Stimulated activated CD4-positive, alpha-beta T cell treated with anti-CD3 and anti-CD28 coated beads, Interleukin-2, amount 100 ng/mL, for 4 hours (primary cell): ENCODE results near the gene RPL10.

Experiments used
- DNase-seq: peaks from one replicate; pipeline ENCODE4 v3.0.0-alpha.2; 2020; ENCODE audit warnings: low read depth

Gene RPL10

DNA sequence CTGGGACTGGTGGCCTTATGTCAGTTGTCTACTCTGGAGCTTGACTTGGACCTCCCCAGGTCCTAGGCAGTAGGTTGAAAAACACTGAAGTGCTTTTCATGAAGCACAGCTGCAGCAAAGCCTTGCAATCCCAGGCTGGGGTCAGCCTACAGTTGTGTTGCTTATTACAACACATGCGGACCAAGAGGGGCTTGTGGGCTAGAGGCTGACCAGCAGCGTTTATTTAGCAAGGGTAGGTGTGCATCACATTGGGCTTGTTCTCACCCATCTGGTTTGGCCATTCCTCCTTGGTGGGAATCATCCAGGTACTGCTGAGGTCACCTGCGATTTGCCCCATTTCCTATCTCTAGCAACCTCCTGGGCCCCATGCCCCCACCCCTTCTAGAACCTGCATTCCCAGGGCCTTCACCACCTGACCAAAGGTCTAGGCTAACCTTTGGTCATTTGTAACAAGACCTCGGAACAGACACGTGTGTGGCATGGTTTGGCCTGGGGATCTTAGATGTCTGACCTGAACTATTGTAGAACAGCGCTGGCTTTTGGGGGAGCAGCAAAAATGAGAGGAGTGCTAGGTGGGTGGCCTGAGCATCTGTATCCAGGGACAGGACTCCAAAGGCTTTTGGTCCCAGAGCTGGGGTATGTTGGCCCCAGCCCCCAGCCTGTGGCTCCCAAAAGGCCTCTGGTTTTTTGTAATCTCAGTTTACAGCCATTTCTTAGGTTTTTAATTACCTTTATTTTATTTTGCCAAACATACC, 3.0 kb downstream of the RPL10 start:
- DNase-seq = no peak

DNA sequence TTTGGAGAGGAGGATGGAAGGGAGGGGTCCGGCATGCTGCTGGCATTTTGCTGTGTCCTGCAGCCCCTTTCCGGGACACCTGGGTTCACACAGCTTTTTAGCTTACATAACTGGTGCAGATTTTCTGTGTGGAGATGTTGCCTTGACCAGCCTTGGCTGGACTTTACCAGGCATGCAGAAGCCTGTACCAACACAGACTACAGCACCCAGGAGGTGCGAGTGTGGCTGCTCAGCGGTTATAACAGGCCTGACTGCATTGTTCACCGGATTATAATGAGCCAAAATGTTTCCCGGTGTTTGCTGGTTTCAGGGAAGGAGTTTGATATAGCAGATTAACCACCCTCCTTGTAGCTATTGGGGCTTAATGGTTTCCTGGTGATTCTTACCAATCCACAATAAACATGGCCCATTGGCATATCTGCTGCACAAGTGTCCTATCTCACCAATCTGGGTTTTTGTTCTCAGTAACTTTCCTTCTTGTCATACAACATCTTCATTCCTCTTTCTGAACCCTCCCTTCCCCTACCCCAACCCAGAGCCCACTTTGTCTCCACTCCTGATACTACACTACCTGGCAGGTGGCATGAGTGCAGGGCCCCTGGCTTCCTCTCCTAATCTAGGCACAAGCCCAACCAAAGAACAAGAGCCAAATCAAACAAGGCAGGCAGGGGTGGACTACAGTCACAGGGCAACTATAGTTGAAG, 3.9 kb downstream of the RPL10 start:
- DNase-seq = no peak

DNA sequence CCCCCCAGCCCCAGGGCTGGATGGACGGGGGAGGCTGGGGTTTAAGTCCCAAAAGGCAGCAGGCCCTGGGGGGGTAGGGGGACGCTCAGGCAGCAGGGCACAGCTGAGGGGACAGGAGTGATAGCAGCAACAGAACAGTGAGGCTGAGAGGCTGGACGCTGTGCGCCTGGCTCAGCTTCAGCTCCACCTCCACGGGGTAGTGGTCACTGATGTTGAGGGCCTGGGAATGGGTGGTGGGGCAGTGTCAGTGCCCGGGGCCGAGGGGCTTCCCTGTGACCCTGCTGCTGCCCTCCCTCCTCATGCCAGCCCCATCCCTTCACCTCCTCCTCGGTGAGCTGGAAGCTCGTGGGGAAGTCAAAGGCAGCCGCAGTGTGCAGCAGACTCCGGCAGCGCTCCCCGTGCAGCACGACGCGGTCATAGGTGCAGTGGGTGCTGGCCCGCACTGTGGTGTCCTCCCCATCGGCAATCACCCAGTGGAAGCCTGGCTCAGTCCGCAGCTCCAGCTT, 4.5 kb downstream of the RPL10 start:
- DNase-seq = no peak

DNA sequence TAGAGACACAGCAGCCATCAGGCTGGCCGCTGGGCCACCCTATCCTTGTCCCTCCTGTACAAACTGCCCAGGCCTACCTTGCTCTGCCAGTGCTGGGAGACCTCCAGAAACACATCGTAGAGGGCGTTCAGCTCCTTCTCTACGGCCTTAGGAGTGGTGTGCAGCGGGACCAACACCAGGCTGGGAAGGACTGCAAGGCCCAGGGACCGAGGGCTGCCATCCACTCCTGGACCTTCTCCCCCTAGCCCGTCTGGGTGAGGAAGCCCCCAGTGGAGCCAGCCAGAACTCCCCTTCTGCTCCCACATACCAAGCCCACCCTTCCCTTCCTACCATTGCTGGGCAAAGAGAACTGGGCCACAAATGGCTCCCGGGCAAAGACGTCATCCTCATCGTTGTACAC, 5.0 kb downstream of the RPL10 start:
- DNase-seq = no peak

DNA sequence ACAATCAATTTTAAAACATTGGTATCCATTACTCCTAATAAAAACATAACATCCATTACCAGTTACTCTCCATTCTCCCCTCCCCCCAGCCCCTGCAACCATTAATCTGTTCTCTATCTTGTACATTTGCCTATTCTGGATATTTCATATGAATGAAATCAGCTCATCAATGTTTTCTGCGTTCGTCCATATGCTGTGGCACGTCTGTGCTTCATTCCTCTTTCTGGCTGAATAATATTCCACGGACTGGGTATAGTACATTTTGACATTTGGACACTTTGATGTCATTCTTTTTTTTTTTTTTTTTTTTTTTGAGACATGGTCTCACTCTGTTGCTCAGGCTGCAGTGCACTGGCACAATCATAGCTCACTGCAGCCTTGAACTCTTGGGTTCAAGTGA, 5.7 kb downstream of the RPL10 start:
- no peak for DNase-seq

DNA sequence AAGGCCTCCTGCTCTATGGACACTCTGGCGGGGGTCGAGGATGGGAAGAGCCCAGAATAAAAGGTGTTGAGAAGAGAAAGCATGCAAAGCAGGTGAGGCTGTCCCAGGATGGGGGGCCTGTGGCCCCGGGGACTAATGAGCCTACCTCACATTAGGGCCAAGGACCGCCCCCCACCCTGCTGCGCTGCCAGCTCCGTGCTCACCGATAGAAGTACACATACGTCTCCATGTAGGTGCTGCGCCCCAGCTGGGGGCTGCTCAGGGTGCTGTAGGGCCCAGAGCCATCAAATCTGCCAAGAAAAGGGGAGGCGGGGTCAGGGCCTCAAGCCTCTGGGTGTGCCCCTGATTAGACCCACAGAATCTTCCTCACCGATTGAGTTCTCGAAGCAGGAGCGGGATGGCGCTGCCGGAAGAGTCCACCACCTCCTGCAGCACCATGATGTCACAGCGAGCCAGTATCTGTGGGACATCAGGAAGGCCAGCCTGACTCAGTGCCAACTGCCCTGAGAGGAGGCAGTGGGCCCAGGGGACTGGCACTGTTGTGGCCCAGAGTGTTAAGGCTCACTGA, 6.5 kb downstream of the RPL10 start:
- DNase-seq = no peak

DNA sequence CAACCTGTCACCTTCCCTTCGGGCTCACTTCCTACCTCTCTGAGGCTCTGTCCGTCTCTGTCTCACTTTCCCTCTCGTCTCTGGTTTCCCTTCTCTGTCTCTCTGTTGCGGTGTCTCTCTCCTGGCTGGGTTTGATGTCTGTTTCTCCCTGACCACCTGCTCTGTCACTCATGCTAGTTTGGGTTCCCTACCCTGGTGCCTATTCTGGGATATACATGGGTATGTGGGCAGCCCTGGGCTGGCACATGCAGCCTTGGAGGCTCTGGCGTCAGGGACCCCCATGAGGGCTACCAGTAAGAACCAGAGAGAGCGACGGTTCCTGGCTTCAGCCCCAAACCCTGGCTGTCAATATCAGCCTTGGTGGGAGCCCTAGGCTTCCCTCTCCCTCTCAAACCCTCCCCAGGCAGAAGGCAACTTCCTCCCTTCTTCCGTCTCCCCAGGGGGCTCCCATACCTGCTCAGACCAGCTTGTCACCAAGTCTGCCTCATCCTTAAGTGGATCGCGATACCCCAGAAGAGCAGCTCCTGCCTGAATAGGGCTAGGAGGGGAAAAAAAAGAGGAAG, 10.6 kb downstream of the RPL10 start:
- no peak for DNase-seq

DNA sequence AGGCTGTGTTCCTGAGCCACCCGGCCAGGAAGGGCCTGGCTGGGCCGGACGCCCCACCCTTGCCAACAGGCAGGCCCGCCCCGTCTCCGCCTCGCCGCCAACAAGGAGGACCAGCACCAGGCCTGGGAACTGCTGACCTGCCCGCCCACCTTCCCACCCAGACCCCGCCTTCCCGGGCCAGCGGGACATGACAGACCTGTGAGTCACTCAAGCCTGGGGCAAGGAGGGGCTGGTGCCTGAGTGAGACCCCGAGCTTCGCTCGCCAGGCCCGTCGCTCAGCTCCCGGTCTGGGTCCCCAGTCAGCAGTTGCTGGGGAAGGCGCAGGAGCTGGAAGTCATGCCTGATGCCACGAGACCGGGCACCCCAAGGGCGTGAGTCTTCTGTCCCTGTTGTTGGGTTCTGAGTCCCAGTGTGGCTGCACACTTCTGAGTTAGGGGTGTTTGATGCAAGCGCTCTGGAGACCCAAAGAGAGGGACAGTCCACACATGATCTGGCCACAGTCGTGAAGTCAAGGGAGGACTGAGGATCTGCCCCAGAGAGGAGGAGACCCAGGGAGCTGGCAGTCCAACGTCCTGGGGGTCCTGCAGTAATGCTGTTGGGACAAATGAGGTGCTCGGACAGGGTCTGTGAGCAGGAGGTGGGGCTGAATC, 11.2 kb downstream of the RPL10 start, which contains the start of gene DNASE1L1:
TSS of gene DNASE1L1 (minus strand) at position 33 of the 650 bp plus-strand sequence. CDS start 3,686 bp downstream, outside the sequence.
- no peak for DNase-seq

DNA sequence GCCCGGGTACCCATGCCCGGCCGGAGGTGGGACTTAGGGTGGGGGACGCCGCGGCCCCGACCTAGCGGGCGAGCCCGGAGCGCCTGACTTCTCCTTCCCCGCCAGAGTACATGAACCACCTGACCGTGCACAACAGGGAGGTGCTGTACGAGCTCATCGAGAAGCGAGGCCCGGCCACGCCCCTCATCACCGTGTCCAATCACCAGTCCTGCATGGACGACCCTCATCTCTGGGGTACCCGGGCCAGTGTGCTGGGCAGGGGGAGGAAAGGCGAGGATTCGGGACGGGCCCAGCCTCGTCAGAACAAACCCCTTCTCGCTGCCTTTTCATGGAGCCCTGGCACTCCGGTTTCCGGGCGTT, 13.8 kb downstream of the RPL10 start:
- no peak for DNase-seq

DNA sequence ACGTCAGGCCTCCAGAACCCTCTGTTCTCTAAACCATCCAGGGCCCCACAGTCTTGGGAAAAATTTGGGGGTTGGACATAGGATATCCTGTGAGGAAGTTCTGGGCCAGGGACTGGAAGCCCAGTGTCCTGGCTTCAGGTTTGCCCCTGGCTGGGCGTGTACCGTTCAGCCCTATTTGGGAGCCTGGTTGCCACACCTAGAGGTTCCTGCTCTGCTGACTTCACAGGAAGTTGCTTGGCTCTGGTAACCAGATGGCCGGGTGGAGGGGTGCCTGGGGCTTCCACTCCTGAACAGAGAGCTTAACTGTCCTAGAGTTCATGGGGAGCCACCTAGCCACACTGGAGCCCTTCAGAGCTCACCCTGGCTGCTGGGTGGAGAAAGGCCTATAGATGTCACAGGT, 14.3 kb downstream of the RPL10 start:
- DNase-seq = no peak

DNA sequence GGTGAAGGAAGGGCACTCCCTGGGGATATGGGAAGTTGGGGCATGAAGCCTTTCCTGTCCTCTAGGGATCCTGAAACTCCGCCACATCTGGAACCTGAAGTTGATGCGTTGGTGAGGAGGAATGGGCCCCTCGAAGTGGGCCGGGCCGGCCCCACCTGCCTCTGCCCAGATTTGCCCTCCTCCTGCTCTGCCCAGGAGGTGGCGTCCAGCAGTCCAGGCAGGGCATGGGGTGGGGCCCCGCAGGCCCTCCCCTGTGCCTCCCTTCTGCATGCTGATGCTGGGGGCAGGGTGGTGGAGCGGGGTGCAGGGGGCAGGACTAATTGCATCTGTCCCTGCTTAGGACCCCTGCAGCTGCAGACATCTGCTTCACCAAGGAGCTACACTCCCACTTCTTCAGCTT, 15.0 kb downstream of the RPL10 start:
- no peak for DNase-seq

DNA sequence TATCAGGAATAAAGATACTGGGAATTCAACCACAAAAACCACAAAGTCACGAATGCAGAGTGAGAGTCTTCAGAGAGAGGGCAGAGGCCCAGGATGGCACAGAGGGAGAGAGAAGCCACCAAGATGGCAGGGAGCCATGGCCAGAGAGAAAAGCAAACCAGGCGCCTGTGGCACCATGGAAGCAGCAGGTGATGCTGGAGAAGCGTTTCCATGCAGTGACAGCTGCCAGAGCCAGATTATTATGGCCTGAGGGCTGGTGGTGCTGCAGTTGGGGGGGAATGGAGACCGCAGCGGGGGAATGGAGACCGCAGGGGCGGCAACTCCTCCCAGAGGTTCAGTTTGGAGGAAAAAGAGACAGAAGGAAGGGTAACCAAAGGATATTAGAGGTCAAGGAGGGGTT, 19.0 kb downstream of the RPL10 start:
- DNase-seq = no peak

DNA sequence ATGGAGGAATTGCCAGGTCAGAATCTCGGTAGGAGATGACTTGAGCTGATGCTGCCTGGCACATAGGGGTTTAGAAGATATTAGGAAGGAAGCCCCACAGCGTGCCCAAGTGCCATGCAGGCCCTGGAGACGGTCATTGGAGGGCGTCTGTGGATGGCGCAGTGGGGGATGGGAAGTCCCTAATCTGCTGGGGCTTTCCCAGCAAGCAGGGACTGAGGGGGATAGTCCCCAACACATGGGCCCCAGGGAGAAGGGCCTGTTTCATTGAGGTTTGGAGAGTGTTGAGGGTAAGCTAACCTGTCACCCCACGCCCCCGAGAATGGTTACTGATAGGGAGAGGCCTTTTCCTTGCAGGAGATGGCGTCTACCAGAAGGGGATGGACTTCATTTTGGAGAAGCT, 21.0 kb downstream of the RPL10 start:
- no peak for DNase-seq

DNA sequence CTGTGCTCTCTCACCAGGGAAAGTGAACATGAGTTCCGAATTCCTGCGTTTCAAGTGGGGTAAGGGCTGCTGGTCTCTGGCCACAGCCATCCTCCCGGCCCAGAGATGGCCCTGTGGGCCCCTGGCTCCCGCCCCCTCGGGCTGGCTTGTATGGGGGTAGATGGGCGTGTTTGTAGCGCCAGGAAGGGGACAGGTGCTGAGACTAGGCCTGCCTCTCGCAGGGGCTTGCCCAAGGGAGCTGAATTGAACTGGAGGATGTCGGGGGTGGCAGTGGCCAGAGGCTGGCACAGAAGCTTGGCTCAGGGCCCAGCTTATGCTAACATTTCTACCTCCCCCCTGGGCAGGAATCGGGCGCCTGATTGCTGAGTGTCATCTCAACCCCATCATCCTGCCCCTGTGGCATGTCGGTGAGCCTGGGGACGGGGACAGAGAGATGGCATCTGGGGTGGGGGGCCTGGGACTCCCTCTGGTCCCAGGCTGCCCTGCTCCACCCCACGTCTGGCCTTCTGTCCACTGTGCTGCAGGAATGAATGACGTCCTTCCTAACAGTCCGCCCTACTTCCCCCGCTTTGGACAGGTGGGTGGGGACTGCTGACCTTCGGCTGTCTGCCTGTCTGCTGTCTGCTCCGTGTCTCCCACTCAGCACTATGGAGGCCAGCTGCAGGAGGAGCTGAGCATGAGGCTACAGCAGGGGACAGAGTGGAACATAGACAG, 21.7 kb downstream of the RPL10 start:
- DNase-seq = no peak

DNA sequence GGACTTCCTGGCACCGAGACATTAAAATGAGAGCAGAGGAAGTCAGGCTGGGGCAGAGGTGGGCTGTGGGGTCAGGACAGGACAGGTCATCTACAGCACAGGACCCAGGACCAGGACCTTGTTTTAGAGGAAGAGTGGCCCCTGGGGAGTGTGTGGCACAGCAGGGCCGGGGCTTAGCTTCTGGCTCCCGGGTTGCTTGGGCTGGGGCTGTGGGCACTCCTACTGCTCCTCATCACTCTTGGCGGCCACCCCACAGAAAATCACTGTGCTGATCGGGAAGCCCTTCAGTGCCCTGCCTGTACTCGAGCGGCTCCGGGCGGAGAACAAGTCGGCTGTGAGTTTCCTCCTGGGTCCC, 22.2 kb downstream of the RPL10 start:
- no peak for DNase-seq

DNA sequence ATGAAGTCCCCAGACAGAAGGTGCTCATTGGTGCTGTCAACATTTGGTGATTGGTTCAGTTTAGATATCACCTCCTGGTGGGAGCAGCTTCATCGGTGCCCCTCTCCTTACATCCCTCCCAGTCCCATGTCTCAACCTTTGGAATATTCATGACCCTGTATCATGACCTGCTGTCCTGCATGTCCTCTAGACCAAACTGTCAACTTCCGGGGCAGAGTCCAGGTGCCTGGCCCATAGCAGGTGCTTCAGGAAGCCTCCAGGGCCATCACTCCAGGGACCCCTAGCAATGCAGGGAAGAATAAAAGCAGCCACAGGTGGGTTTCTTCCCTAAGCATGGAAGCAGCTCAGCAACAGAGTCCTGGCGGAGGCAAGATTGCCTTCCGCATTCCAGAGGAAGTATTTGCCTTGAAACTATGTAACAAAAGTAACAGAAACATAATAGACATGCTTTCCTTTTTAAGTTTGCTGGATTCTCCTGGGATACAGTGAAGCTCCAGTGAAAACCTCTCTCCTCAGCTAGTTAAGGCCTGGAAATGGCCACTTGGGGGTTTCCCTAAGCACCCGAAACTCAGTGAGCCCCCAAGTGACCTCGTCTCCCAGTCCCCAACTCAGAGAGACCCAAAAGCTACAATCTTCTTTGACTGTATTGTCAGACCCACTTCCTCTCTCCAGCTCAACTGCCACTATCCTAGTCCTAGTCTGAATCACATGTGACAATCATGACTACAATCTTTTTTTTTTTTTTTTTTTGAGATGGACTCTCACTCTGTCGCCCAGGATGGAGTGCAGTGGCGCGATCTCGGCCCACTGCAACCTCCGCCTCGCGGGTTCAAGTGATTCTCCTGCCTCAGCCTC, 29.0 kb downstream of the RPL10 start:
- no peak for DNase-seq

DNA sequence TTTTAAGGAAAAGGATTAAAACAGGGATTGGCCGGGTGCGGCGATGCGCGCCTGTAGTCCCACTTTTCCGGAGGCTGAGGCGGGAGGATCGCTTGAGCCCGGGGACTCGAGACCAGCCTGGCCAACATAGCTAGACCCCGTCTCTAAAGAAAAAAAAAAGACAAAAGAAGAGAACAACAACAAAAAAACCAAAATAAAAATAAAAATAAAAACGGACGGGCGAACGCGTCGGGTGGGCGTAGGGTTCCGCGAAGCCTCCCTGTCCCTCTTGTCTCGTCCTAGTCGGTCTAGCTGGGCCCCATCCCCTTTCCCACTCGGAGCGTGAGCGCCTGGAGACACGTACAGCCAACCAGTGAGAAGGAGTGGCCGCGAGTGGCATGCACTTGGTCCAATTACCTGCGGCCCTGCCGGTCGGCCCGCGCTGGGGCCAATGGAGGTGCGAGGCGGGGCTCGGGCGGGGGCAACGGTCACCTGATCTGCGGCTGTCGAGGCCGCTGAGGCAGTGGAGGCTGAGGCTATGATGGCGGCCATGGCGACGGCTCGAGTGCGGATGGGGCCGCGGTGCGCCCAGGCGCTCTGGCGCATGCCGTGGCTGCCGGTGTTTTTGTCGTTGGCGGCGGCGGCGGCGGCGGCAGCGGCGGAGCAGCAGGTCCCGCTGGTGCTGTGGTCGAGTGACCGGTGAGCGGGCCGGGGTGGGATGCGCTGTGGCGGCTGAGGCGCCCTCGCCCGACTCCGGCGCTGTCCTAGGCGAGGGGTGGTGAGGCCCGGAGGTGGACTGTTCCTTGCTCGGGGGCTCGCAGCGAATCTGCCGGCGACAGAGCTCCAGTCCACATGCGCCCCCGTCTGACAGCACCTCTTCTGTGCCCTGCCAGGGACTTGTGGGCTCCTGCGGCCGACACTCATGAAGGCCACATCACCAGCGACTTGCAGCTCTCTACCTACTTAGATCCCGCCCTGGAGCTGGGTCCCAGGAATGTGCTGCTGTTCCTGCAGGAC, 30.3 kb downstream of the RPL10 start, which contains the start of gene ATP6AP1:
TSS of gene ATP6AP1 (plus strand) at position 502 of the 996 bp plus-strand sequence. CDS start at position 518, 16 bp downstream.
- peak; percentile 82 for DNase-seq

DNA sequence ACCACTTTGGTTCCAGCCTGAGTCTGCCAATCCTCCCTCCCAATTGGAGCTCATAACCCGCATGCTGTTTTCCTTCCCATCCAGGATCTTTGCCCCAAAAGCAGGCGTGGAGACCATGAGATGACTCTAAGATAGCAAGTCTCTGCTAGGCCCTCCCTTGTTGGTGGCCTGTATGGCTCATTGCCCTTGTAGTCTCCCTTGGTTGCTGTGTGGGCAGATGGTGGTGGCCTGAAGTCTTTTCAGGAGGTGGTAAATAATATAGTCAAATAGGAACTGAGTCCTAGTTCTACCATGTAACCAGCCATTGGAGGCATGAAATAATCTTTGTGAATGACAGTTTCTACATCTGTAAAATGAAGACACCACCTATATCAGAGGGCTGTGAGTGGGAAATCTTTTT, 31.5 kb downstream of the RPL10 start:
- DNase-seq = no peak

DNA sequence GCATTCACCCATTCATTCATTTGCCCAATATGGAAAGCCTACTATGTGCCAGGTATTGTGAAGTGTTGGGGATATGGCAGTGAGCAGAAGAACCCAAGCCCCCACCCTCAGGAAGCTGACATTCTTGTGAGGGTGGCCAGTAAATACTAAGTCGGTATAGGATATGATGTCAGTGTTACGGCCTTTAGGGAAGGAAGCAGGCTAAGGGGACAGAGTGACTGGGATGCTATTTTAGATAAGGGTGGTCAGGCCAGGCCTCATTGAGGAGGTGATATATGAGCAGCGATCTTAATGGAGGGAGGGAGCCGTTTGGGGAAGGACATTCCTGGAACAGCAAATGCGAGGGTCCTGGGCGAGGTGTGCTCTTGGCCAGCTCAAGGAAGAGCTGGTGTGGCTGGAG, 32.3 kb downstream of the RPL10 start:
- no peak for DNase-seq
